Tibial nerve (tissue), 4 donors: ENCODE data around the gene LRP8. TPM values are rescaled to one million over a fixed set of nuclear protein-coding genes. Genes with fewer than 3 reads are reported as not detected.

Experiments
- DNase-seq, 2 donors: peaks; one replicate each; pipeline ENCODE4 v3.0.0-alpha.2; 2019; ENCODE audit warnings: low spot score in 2 of 2
- H3K27ac ChIP-seq, 4 donors: fragments of 200-600 bp; sonication (generic) in 3 of 4; one replicate each; pipeline ENCODE4 v1.5.1; 2017 to 2019; ENCODE audit warnings: mild to moderate bottlenecking in 1 of 4
- H3K27me3 ChIP-seq, 2 donors: fragments of 200-600 bp; sonication (generic) in 1 of 2; one replicate each; pipeline versions ENCODE4 v1.5.1 to v1.6.0; 2017 to 2019
- H3K36me3 ChIP-seq, 3 donors: fragments of 200-600 bp; sonication (generic); one replicate each; pipeline ENCODE4 v1.5.1; 2018 to 2019
- H3K4me1 ChIP-seq, 4 donors: fragments of 200-600 bp; sonication (generic) in 3 of 4; one replicate each; pipeline ENCODE4 v1.5.1; 2017 to 2019
- H3K4me3 ChIP-seq, 4 donors: fragments of 200-600 bp; sonication (generic) in 3 of 4; one replicate each; pipeline ENCODE4 v1.5.1; 2017 to 2019; ENCODE audit warnings: mild to moderate bottlenecking in 1 of 4, moderate library complexity in 1 of 4
- H3K9me3 ChIP-seq, 4 donors: fragments of 200-600 bp; sonication (generic) in 3 of 4; one replicate each; pipeline ENCODE4 v1.5.1; 2017 to 2019
- EP300 ChIP-seq, 2 donors: sonication (generic); formaldehyde crosslinking; IDR thresholded peaks; one replicate each; pipeline ENCODE4 v1.6.1; 2017; ENCODE audit warnings: antibody characterized with exemption in 2 of 2, mild to moderate bottlenecking in 1 of 2
- POLR2A ChIP-seq, 2 donors: fragments of 450-650 bp; IDR thresholded peaks; one replicate each; pipeline ENCODE4 v1.6.1; 2017; ENCODE audit warnings: antibody characterized with exemption in 2 of 2, mild to moderate bottlenecking in 2 of 2, moderate library complexity in 2 of 2
- WGBS, 2 donors: methylation state at CpG; one replicate each; pipeline ENCODE4 v1.1.5; 2018; 5-methylcytosine and 5-hydroxymethylcytosine counted together
- total RNA-seq, 4 donors: library from RNA; depleted of rRNA; stranded (reverse); fragments of >200 nt; gene quantifications; one replicate each; pipeline ENCODE4 v1.1.0, GENCODE V29; 2016
- TF ChIP-seq, protein P1 (sequence below), 5 experiments: fragments of 200-600 bp in 3 of 5; fragments of 450-650 bp in 2 of 5; sonication (generic) in 3 of 5; IDR thresholded peaks; one replicate each; pipeline ENCODE4 v1.5.1; 2016 to 2019; ENCODE audit warnings: antibody characterized with exemption in 5 of 5, mild to moderate bottlenecking in 3 of 5, moderate library complexity in 2 of 5

Gene LRP8
- total RNA-seq, 4 donors from 2014 or later: 2.2 to 15.0 (median 2.5) TPM

DNA sequence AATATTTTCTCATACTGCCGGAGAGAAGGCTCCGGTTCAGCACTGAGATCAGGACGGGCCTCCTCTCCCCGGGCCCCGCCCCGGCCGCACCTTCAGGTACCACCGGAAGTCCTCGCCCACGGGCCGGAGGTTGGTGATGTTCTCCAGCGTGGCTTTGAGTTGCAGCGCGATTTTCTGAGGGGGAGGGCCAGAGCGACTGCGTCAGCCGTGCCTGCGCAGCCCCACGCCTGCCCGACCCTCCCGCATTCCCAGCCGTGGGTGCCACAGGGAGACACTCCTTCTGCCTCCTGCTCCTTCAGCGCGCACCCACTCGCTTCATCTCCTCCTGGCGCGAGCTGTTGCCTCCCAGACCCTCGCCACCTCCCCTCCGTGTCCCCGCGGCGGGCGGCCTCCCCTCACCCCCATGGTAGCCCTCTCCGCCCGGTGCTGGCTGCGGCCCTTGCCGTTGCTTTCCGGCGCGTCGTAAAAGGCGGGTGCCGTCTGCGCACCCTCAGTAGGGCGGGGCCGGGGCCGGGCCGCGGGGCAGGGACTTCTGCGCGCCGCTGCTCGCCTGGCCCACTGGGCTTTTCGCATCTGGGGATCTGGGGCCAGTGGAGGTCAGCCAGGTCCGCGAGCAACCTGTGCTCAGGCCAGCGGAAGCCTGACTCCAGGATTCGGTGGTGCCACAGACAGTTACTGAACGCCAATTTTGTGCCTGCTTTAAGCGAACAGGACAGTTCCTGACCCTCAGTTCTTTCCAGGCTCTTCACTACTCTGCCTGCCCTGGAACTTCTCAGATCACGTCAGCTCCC lies 107.5 kb downstream of the LRP8 start, which contains the start of gene CZIB:
CZIB (minus strand) TSS at position 464 of the 791 bp plus-strand sequence; CDS start at position 405, 59 bp downstream.
- 0 to 1% methylated on average over 40 to 50 of the region's 61 CpGs for WGBS, 2 donors
- peak within 1 kb of the TSS; percentile 65 to 95 (median 85) for H3K4me3 ChIP-seq
- H3K27ac ChIP-seq: peak within 1 kb of the TSS; percentile 93 to 99 (median 96)
- H3K27me3 ChIP-seq: no peaks in the 10 kb centered on the region
- peaks cover 0 to 26% (median 6%) of the 10 kb centered on the region in 4 donors for H3K4me1 ChIP-seq
- TF ChIP-seq EP300 (IDR thresholded peaks at IDR 0.05) (peak; percentile 72 to 99), POLR2A (IDR thresholded peaks at IDR 0.05) (peak; percentile 82 to 94)
- TF ChIP-seq, protein P1, sequence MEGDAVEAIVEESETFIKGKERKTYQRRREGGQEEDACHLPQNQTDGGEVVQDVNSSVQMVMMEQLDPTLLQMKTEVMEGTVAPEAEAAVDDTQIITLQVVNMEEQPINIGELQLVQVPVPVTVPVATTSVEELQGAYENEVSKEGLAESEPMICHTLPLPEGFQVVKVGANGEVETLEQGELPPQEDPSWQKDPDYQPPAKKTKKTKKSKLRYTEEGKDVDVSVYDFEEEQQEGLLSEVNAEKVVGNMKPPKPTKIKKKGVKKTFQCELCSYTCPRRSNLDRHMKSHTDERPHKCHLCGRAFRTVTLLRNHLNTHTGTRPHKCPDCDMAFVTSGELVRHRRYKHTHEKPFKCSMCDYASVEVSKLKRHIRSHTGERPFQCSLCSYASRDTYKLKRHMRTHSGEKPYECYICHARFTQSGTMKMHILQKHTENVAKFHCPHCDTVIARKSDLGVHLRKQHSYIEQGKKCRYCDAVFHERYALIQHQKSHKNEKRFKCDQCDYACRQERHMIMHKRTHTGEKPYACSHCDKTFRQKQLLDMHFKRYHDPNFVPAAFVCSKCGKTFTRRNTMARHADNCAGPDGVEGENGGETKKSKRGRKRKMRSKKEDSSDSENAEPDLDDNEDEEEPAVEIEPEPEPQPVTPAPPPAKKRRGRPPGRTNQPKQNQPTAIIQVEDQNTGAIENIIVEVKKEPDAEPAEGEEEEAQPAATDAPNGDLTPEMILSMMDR (IDR thresholded peaks at IDR 0.05): peak in 1 of 5 experiments; percentile 40
- H3K9me3 ChIP-seq: no peaks in the 10 kb centered on the region
- peak; percentile 85 to 91 for DNase-seq
- H3K36me3 ChIP-seq: peaks cover 0 to 34% (median 0%) of the 10 kb centered on the region in 3 donors

DNA sequence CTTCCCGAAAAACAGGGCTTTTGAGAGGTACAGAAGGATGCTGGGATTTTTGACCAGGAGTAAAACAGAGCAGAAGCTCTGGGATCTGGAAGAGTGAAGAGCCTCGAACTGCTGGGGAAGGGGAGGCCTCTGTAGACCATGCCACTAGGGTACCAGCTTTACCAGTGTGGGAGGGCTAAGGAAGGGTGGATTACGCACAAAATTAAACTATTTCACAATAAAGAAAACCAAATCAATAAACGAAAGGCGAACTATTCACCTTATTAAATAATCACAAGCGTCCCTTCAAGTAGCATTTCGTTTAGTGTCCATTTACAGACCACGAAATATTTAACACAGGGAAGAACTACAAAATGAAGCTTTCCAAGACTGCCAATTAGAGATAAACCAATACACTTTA lies 108.2 kb downstream of the LRP8 start:
- Histone ChIP-seq H3K4me3 (peak overlapping the region; percentile 65 to 95 (median 85)), H3K27ac (peak overlapping the region; percentile 93 to 99 (median 96)), H3K27me3 (no peaks in the 10 kb centered on the region), H3K9me3 (no peaks in the 10 kb centered on the region), H3K4me1 (peaks cover 0 to 26% (median 6%) of the 10 kb centered on the region in 4 donors), H3K36me3 (peaks cover 0 to 40% (median 0%) of the 10 kb centered on the region in 3 donors)
- no peak for DNase-seq
- TF ChIP-seq EP300 (IDR thresholded peaks at IDR 0.05) (no peak), POLR2A (IDR thresholded peaks at IDR 0.05) (no peak)
- TF ChIP-seq, protein P1 (IDR thresholded peaks at IDR 0.05): no peak
- 18 to 19% methylated on average over 8 of the region's 8 CpGs for WGBS, 2 donors

DNA sequence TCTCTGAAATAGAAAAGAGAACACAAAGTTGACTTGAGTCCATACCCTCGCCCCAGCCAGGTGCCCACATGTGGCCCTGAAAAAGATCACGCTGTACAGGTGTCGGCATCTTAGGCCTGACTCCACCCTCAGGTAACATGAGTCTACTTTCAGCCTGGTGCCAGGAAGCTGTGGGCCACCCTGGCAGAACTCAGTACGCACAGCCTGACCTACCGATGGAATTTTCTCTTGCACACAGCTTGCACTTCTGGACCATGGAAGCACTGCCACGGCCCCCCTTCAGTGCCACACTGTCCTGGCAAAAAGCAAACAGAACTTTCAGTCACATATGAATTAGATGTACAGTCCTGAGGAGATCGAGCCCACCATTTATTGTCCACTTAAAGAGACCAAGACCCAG lies 109.7 kb downstream of the LRP8 start:
- Histone ChIP-seq H3K4me3 (no peak overlapping the region), H3K4me1 (peaks cover 0 to 26% (median 6%) of the 10 kb centered on the region in 4 donors), H3K36me3 (peaks cover 5 to 56% (median 11%) of the 10 kb centered on the region in 3 donors), H3K9me3 (no peaks in the 10 kb centered on the region), H3K27ac (no peak overlapping the region), H3K27me3 (no peaks in the 10 kb centered on the region)
- no peak for DNase-seq
- TF ChIP-seq POLR2A (IDR thresholded peaks at IDR 0.05) (no peak), EP300 (IDR thresholded peaks at IDR 0.05) (no peak)
- TF ChIP-seq, protein P1 (IDR thresholded peaks at IDR 0.05): no peak
- WGBS, 2 donors: 90 to 91% methylated on average over 7 of the region's 7 CpGs

DNA sequence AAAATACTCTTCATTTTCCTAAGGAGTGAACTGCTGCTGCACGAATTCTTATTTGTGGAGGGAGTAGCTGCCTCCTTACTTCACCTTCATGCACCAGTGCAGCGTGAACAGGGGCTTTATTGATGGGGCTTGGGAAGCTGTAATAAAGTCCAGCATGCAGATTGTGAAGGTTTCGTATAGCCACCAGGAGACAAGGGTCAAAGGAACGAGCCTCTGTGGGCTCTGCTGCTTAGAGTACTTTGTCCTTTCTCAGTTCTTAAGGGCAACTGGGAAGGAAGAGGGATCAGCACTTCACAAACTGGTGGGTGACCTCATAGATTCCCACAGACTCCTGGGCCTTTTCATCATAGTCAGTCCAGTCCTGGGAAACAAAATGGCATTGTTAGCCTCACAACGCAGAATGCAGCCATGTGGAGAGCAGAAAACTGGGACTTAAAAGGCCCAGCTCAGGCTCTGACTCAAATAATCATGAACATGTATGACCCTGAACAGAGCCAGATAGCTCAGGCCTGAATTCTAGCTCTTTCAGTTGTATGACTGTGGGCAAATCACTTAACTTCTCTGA lies 113.4 kb downstream of the LRP8 start:
- Histone ChIP-seq H3K27me3 (no peaks in the 10 kb centered on the region), H3K27ac (no peak overlapping the region), H3K4me3 (no peak overlapping the region), H3K36me3 (peaks cover 5 to 93% (median 15%) of the 10 kb centered on the region in 3 donors), H3K9me3 (no peaks in the 10 kb centered on the region), H3K4me1 (peaks cover 0 to 13% (median 1%) of the 10 kb centered on the region in 4 donors)
- 40 to 56% methylated on average over 5 of the region's 5 CpGs for WGBS, 2 donors
- TF ChIP-seq POLR2A (IDR thresholded peaks at IDR 0.05): no peak
- TF ChIP-seq EP300 (IDR thresholded peaks at IDR 0.05): no peak
- TF ChIP-seq, protein P1 (IDR thresholded peaks at IDR 0.05): no peak
- DNase-seq: no peak

DNA sequence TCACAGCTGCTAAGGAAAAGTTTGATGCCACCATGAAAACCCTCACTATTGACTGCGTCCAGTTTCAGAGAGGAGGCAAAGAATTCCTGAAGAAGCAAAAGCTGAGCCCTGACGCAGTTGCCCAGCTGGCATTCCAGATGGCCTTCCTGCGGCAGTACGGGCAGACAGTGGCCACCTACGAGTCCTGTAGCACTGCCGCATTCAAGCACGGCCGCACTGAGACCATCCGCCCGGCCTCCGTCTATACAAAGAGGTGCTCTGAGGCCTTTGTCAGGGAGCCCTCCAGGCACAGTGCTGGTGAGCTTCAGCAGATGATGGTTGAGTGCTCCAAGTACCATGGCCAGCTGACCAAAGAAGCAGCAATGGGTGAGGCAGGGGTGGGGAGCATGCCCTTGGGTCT lies 116.9 kb downstream of the LRP8 start:
- H3K4me3 ChIP-seq: no peak overlapping the region
- WGBS, 2 donors: 92 to 95% methylated on average over 11 of the region's 11 CpGs
- DNase-seq: no peak
- H3K36me3 ChIP-seq: peaks cover 5 to 100% (median 21%) of the 10 kb centered on the region in 3 donors
- H3K4me1 ChIP-seq: peaks cover 0 to 4% (median 0%) of the 10 kb centered on the region in 4 donors
- no peak overlapping the region for H3K27ac ChIP-seq
- H3K27me3 ChIP-seq: no peaks in the 10 kb centered on the region
- peaks cover 0 to 5% (median 0%) of the 10 kb centered on the region in 4 donors for H3K9me3 ChIP-seq
- TF ChIP-seq POLR2A (IDR thresholded peaks at IDR 0.05): no peak
- TF ChIP-seq, protein P1 (IDR thresholded peaks at IDR 0.05): no peak
- TF ChIP-seq EP300 (IDR thresholded peaks at IDR 0.05): no peak
